SK-N-MC (cell line): ENCODE data around the gene AGAP9.
"Not testable (repeated sequence)": the region's sequence is repeated elsewhere in the genome, so short reads cannot be mapped to it uniquely, and the experiment has no call there.

Source experiments
- EZH2 ChIP-seq: fragments of 200-600 bp; sonication (generic); IDR thresholded peaks from one replicate; pipeline ENCODE4 v1.6.1; 2017; ENCODE audit warnings: antibody characterized with exemption
- FOXP2 ChIP-seq: optimal IDR thresholded peaks from 2 replicates; pipeline ENCODE3; 2011; ENCODE audit warnings: mild to moderate bottlenecking, moderate library complexity; ENCODE audit not compliant: insufficient read depth; ENCODE audit errors: extremely low read length, control extremely low read depth
- POLR2AphosphoS5 ChIP-seq: IDR thresholded peaks from 2 replicates; pipeline ENCODE4 v1.6.1; 2012; ENCODE audit warnings: mild to moderate bottlenecking, low read depth, low read length, borderline replicate concordance

DNA sequence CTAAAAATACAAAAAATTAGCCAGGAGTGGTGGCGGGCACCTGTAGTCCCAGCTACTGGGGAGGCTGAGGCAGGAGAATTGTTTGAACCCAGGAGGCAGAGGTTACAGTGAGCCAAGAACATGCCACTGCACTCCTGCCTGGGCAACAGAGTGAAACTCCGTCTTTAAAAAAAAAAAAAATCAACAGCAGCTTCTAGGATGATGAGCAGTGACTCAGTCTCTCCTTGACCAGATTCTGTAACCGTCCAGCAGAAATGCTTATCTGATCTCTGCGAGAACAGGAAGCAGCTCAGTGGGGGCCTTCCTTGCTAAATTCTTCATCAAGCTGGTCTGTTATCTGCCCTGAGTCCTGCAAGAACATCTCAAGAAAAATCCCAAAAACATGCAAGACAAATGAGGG, 37.5 kb downstream of the AGAP9 start:
- not testable (repeated sequence) for TF ChIP-seq EZH2, POLR2AphosphoS5, FOXP2
